EL (cell line): ENCODE results near the gene RAP2A.
A peak's percentile ranks its signal among the peaks of the same experiment; 100 is the strongest.

Experiments used
- DNase-seq: peaks from one replicate; pipeline ENCODE4 v3.0.0-alpha.2; 2016

Gene RAP2A

GRCh38 chr13:97499181-97499580 is 65.2 kb downstream of the RAP2A start:
- no peak for DNase-seq

DNA sequence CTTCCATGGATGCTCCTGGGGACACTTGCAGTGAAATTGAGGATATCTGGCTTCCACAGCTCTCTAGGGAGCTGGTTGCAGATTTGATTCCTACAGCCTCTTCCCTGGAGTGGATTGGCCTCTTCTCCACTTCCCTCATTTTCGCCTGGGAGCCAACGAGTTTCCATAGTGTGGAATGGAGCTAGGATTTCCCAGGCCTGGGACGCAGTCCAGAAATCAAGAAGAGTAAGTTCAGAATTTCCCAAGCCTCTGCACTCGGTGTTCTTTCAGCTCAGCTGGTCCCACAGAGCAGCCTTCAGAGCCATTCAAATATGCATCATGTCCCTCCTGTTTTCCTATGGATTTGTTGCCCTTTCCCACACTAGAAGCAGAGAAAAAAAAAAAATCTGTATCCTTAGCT is 68.2 kb downstream of the RAP2A start:
- no peak for DNase-seq

DNA sequence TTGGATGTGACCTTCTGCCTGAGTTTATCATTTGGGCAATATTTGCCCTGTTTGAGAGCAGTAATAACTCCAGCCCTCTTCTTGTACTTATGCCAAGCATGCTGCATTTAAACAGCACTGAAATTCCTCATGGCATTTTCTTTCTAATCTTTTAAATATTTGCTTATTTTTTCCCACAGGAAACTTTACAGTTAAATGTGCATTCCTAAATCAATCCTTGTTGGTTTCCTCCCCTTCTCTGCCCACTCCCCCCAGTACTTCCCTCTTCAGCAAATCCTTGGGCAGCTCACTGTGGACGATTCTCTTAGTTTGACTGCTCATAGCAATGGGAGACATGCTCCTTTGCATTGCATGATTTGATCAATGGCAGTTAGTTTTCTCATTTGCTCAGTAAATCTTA is 68.7 kb downstream of the RAP2A start:
- no peak for DNase-seq

DNA sequence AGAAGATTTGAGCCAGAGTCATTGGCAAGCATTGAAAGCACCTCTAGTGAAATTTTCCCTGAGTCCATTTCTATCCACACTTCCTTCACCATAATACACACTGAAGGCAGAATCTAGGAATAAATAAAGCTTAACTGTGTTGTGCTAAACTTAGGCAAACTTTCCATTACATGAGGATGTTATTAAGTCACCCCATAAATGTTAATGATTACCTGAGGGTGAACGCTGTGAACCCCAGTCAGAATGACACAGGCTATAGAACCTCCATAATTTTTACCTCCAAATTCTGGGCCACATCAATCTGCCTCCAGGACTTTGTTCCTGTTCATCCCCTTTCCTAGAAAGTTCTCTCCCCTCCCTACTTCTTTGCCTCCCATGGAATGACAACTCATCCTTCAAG is 71.0 kb downstream of the RAP2A start:
- no peak for DNase-seq

GRCh38 chr13:97506511-97506910 is 72.5 kb downstream of the RAP2A start:
- peak; percentile 34 for DNase-seq

DNA sequence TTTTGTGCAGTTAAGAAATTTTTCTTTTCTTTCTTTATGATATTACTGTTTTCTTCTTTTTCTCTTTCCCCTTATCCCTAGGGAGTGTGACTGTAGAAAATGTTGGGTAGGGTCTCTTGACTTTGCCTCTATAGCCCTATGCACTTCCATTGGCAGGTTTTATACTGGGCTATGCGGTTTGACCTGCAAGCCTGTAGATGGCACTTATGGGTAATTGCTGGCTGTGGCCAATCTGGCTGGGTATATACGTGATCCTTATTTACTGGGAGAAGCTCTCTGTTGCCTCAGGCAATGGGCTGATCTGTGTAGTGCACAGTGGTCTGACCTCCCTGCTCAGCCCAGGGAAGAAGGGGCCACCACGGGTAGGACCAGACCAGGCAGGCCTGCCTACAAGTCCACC is 78.8 kb downstream of the RAP2A start:
- no peak for DNase-seq

DNA sequence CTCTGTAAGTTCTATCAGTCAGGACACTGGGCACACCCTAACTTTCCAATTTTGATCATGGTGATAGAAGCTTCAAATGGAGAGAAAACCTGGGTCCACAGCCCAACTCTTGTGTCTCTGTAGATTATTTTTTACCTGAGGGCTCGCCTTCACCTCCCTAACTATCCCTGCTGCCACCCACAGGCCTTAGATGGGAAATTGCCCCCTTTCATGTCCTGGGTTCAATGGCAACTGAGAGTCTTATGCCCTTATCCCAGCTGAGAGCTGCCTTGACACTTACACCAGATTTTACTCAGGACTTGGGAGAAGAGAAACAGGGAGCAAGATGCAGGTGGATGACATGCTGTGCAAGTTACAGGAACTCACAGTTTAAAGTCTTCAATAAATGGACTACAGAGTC is 81.7 kb downstream of the RAP2A start:
- no peak for DNase-seq

DNA sequence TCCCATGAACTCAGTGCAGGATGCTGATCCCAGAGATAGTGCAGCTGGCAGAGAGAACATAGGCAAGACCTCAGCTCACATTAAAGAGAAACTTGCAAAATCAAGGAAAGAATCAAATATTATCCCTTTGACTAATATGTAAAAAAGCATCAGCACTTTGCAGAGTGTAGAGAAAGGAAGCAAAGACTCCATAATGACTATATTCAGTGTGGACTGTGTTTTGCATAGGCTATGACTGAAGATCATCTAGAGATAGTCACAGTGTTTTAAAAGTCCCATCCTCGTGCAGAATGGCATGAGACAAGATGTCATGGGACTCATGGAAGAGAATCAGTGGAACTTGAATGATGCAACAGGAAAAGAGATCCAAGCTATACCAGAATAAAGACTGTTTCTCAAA is 84.0 kb downstream of the RAP2A start:
- no peak for DNase-seq
